GM12878 (cell line): ENCODE measurements around the gene RGS6. TPM values are rescaled to one million over a fixed set of nuclear protein-coding genes. Genes with fewer than 3 reads are reported as not detected.

Experiments
- ATAC-seq: fragments of 200-7000 bp; cut with Tn5 transposase; 3 replicates; pipeline ENCODE4 v1.9.1; 2020; ENCODE audit warnings: mild to moderate bottlenecking, moderate library complexity
- BruUV-seq: library from RNA; stranded (reverse); fragments of 400-500 nt; replicated peaks from 2 replicates; lab custom pipeline; 2021; lab: Mats Ljungman, UMichigan
- CTCF ChIA-PET: fragments of 300-600 bp; sonication (Branson Sonifier 250); formaldehyde crosslinking; extraction: SDS; loops from one replicate; lab custom pipeline; 2021; ENCODE audit warnings: inconsistent platforms; lab: Yijun Ruan, JAX
- POLR2A ChIA-PET: fragments of 350-600 bp; formaldehyde crosslinking; extraction: SDS; loops from one replicate; lab custom pipeline; 2021; ENCODE audit warnings: inconsistent platforms; lab: Charles Lee
- RAD21 ChIA-PET: fragments of 300-600 bp; sonication (Branson Sonifier 250); formaldehyde crosslinking; loops from one replicate; lab custom pipeline; 2023; ENCODE audit warnings: antibody characterized with exemption; ENCODE audit not compliant: unreplicated experiment; lab: Charles Lee
- SMC1A ChIA-PET: fragments of 300-600 bp; sonication (Branson Sonifier 250); formaldehyde crosslinking; loops from one replicate; lab custom pipeline; 2023; ENCODE audit not compliant: unreplicated experiment, uncharacterized antibody; lab: Charles Lee
- DNase-seq: peaks from one replicate; pipeline ENCODE4 v3.0.0-alpha.2; 2011; ENCODE audit warnings: low read depth, low spot score
- FAIRE-seq: peaks from 3 replicates; lab custom pipeline; 2011; peaks lifted over from hg19 to GRCh38; lab: Jason Lieb, UNC
- H2AFZ ChIP-seq: 2 replicates; pipeline ENCODE4 v1.6.0; 2011; ENCODE audit warnings: low read depth, low read length, control low read depth; ENCODE audit not compliant: control insufficient read depth
- H3K27ac ChIP-seq: 2 replicates; pipeline ENCODE4 v1.5.1; 2011; ENCODE audit warnings: control low read depth; ENCODE audit not compliant: control insufficient read depth, insufficient read depth
- H3K27me3 ChIP-seq, 2 experiments: replicated peaks in 1 of 2; 2 replicates each; pipeline versions ENCODE4 v1.6.0 to v1.6.1; 2011; ENCODE audit warnings: low read length in 1 of 2; ENCODE audit not compliant: control insufficient read depth in 2 of 2, insufficient read depth in 2 of 2
- H3K36me3 ChIP-seq, 2 experiments: 2 replicates each; pipeline ENCODE4 v1.5.1; 2011; ENCODE audit warnings: low read length in 1 of 2; ENCODE audit not compliant: control insufficient read depth in 2 of 2, insufficient read depth in 2 of 2
- H3K4me1 ChIP-seq: 2 replicates; pipeline ENCODE4 v1.6.1; 2011; ENCODE audit warnings: mild to moderate bottlenecking, low read length, moderate library complexity, mixed read lengths; ENCODE audit not compliant: control insufficient read depth, insufficient read depth
- H3K4me2 ChIP-seq: 2 replicates; pipeline ENCODE4 v1.6.0; 2011; ENCODE audit warnings: control low read depth; ENCODE audit not compliant: control insufficient read depth, insufficient read depth
- H3K4me3 ChIP-seq: fragments of 200-600 bp; sonication (generic); 2 replicates; pipeline ENCODE4 v1.5.1; 2016
- H3K79me2 ChIP-seq: 2 replicates; pipeline ENCODE4 v1.6.0; 2011; ENCODE audit warnings: low read length; ENCODE audit not compliant: control insufficient read depth, insufficient read depth
- H3K9ac ChIP-seq: 2 replicates; pipeline ENCODE4 v1.8.0; 2011; ENCODE audit warnings: low read length, control low read depth, mixed read lengths; ENCODE audit not compliant: control insufficient read depth, insufficient read depth
- H3K9me3 ChIP-seq: replicated peaks from 3 replicates; pipeline ENCODE4 v1.5.1; 2011; ENCODE audit warnings: mild to moderate bottlenecking, low read length; ENCODE audit not compliant: control insufficient read depth, insufficient read depth
- H4K20me1 ChIP-seq: 2 replicates; pipeline ENCODE4 v1.6.0; 2011; ENCODE audit not compliant: control insufficient read depth, insufficient read depth
- BHLHE40 ChIP-seq, 2 experiments: fragments of 450-650 bp in 1 of 2; IDR thresholded peaks; 2 replicates each; pipeline ENCODE4 v1.6.1; 2011 to 2017; ENCODE audit warnings: low read depth in 2 of 2, borderline replicate concordance in 1 of 2, improper control_type of control experiment in 1 of 2, low read length in 1 of 2, mild to moderate bottlenecking in 1 of 2
- E2F4 ChIP-seq: IDR thresholded peaks from 2 replicates; pipeline ENCODE4 v1.6.1; 2012; ENCODE audit warnings: low read depth, low read length, improper control_type of control experiment
- E4F1 ChIP-seq: fragments of 450-650 bp; IDR thresholded peaks from 2 replicates; pipeline ENCODE4 v1.6.1; 2018; ENCODE audit warnings: borderline replicate concordance, mild to moderate bottlenecking; ENCODE audit not compliant: partially characterized antibody
- EGR1 ChIP-seq, 2 experiments: IDR thresholded peaks; 1 replicate in 1 of 2; 2 replicates in 1 of 2; pipeline ENCODE4 v1.6.1; 2011 to 2012; ENCODE audit warnings: low read depth in 2 of 2, low read length in 2 of 2, borderline replicate concordance in 1 of 2, mild to moderate bottlenecking in 1 of 2, moderate library complexity in 1 of 2
- HSF1 ChIP-seq: fragments of 150-350 bp; IDR thresholded peaks from 2 replicates; pipeline ENCODE4 v1.6.1; 2014; ENCODE audit warnings: mild to moderate bottlenecking, low read depth, low read length
- IRF5 ChIP-seq: fragments of 450-650 bp; IDR thresholded peaks from 2 replicates; pipeline ENCODE4 v1.6.1; 2017; ENCODE audit warnings: borderline replicate concordance
- NFIC ChIP-seq: IDR thresholded peaks from 2 replicates; pipeline ENCODE4 v1.6.1; 2012; ENCODE audit warnings: low read depth, mild to moderate bottlenecking, inconsistent platforms, low read length, moderate library complexity
- NFYB ChIP-seq: IDR thresholded peaks from 2 replicates; pipeline ENCODE4 v1.6.1; 2011; ENCODE audit warnings: low read depth, mild to moderate bottlenecking, low read length, improper control_type of control experiment, moderate library complexity; ENCODE audit not compliant: insufficient read depth
- PKNOX1 ChIP-seq: fragments of 450-650 bp; IDR thresholded peaks from 2 replicates; pipeline ENCODE4 v1.6.1; 2016; ENCODE audit warnings: mild to moderate bottlenecking
- PML ChIP-seq: IDR thresholded peaks from 2 replicates; pipeline ENCODE4 v1.6.1; 2012; ENCODE audit warnings: low read length, inconsistent platforms
- SIN3A ChIP-seq: IDR thresholded peaks from 2 replicates; pipeline ENCODE4 v1.6.1; 2012; ENCODE audit warnings: low read depth, low read length, improper control_type of control experiment
- SIX5 ChIP-seq: IDR thresholded peaks from 2 replicates; pipeline ENCODE4 v1.6.1; 2011; ENCODE audit warnings: mild to moderate bottlenecking, low read depth, low read length, moderate library complexity; ENCODE audit not compliant: severe bottlenecking
- SREBF1 ChIP-seq: IDR thresholded peaks from 2 replicates; pipeline ENCODE4 v1.6.1; 2012; ENCODE audit warnings: mild to moderate bottlenecking, low read length
- ZNF207 ChIP-seq: fragments of 450-650 bp; IDR thresholded peaks from 2 replicates; pipeline ENCODE4 v1.6.1; 2014; ENCODE audit warnings: antibody characterized with exemption, mild to moderate bottlenecking, borderline replicate concordance
- ZNF274 ChIP-seq: IDR thresholded peaks from one replicate; pipeline ENCODE4 v1.8.0; 2011; ENCODE audit not compliant: insufficient read length, insufficient read depth
- ZNF622 ChIP-seq: fragments of 450-650 bp; IDR thresholded peaks from 2 replicates; pipeline ENCODE4 v1.6.1; 2017; ENCODE audit warnings: mild to moderate bottlenecking, inconsistent platforms
- WGBS: methylation state at CpG from one replicate; pipeline ENCODE4 v1.1.6; 2016; ENCODE audit warnings: low lambda C conversion rate; ENCODE audit not compliant: insufficient replicate concordance, insufficient coverage; ENCODE audit errors: missing lambda C conversion rate; 5-methylcytosine and 5-hydroxymethylcytosine counted together
- in situ Hi-C: fragments of 300-500 bp; cut with MboI; formaldehyde crosslinking; loops from 9 replicates; pipeline ENCODE4 v1.14.3; 2018; ENCODE audit warnings: mixed read lengths
- intact Hi-C: fragments of 100-400 bp; cut with micrococcal nuclease; formaldehyde crosslinking; loops from one replicate; pipeline ENCODE4 v1.14.2; 2022; ENCODE audit not compliant: unreplicated experiment
- polyA plus RNA-seq, 11 experiments: library from polyadenylated mRNA; depleted of rRNA in 4 of 11; unstranded in 6 of 11; stranded (reverse) in 5 of 11; fragments of >200 nt; fragmentation: Nextera tagmentation in 4 of 11; fragmentation: Illumina TruSeq in 1 of 11; extraction: Ambion mirVana in 4 of 11; extraction: Trizol in 1 of 11; gene quantifications; 1 replicate in 1 of 11; 2 replicates in 10 of 11; pipeline versions ENCODE4 v1.2.1 to v1.2.3, GENCODE V29; 2011 to 2016; ENCODE audit warnings: inconsistent platforms in 2 of 11, missing spikeins in 2 of 11, low read depth in 1 of 11
- total RNA-seq, 4 experiments: library from RNA; depleted of rRNA in 3 of 4; stranded (reverse); fragments of >200 nt in 3 of 4; fragmentation: Illumina TruSeq in 1 of 4; extraction: Trizol in 1 of 4; gene quantifications; 2 replicates each; pipeline versions ENCODE4 v1.2.1 to v1.2.3, GENCODE V29; 2013 to 2021

The RGS6 gene
- total and polyA plus RNA-seq, 10 of the 15 experiments (the other 5 are each of a cell fraction or from before 2014, with no cell fraction given), result 3.9 to 18.1 (median 12.4) TPM

GRCh38 chr14:72336311-72336980 lies 404.2 kb downstream of the RGS6 start:
- BruUV-seq, result no TSS peak
- H2AFZ ChIP-seq, result no peak overlapping the region
- H3K9ac ChIP-seq, result no peak overlapping the region
- FAIRE-seq, result no peak
- SMC1A ChIA-PET, result no interaction called here
- no peaks in the 10 kb centered on the region for H3K4me1 ChIP-seq
- H3K9me3 ChIP-seq, result no peaks in the 10 kb centered on the region; the same call in 2 of the 3 replicates
- no peak overlapping the region for H3K4me2 ChIP-seq
- 56% methylated on average over 3 of the region's 4 CpGs for WGBS
- no peak overlapping the region for H3K4me3 ChIP-seq
- CTCF ChIA-PET, result interaction anchor here (1.1 kb wide), 1 partner anchor 69 kb away, joined by 4 read pairs; no protein-coding TSS in a partner anchor
- DNase-seq, result no peak
- POLR2A ChIA-PET, result no interaction called here
- ATAC-seq, result no peak; the same call in 2 of the 3 replicates
- intact Hi-C loops, result no loop called here
- RAD21 ChIA-PET, result interaction anchor here (0.6 kb wide), 1 partner anchor 49 kb away, joined by 3 read pairs; no protein-coding TSS in a partner anchor
- H3K27me3 ChIP-seq, result no peaks in the 10 kb centered on the region; a peak in 1 of 4 replicates
- H3K27ac ChIP-seq, result no peak overlapping the region
- H3K36me3 ChIP-seq, result no peaks in the 10 kb centered on the region
- no peaks in the 10 kb centered on the region for H3K79me2 ChIP-seq
- H4K20me1 ChIP-seq, result no peaks in the 10 kb centered on the region
- in situ Hi-C loops, result no loop called here
- no peak for TF ChIP-seq IRF5
- TF ChIP-seq EGR1 (IDR thresholded peaks at IDR 0.05; ENCODE audit: borderline replicate concordance in 1 of 2, low read depth in 2 of 2, low read length in 2 of 2), result no peak
- TF ChIP-seq PML, result no peak
- no peak for TF ChIP-seq NFYB
- TF ChIP-seq HSF1, result no peak
- TF ChIP-seq PKNOX1, result no peak
- TF ChIP-seq NFIC, result no peak
- no peak for TF ChIP-seq ZNF622
- TF ChIP-seq SREBF1, result no peak
- TF ChIP-seq E4F1, result no peak
- no peak for TF ChIP-seq BHLHE40 (IDR thresholded peaks at IDR 0.05; ENCODE audit: borderline replicate concordance in 1 of 2, low read depth in 2 of 2, low read length in 1 of 2)
- TF ChIP-seq ZNF274, result no peak
- TF ChIP-seq SIX5, result no peak
- TF ChIP-seq ZNF207, result no peak
- no peak for TF ChIP-seq E2F4
- TF ChIP-seq SIN3A, result no peak
